NCI-H446 treated with DMSO at 0.1 percent for 48 hours (cell line): Measurements from ENCODE around the gene ARF4.
A peak's percentile ranks its signal among the peaks of the same experiment; 100 is the strongest.
"Not testable (repeated sequence)": the region's sequence is repeated elsewhere in the genome, so short reads cannot be mapped to it uniquely, and the experiment has no call there.

Source experiments
- DNase-seq: peaks from one replicate; lab custom pipeline; 2025; lab: John Stamatoyannopoulos, UW

ARF4 gene

GRCh38 chr3:57597127-57597923 lies at the start of gene ARF4:
Gene ARF4 (minus strand): TSS chr3:57597344. CDS start chr3:57597140, 204 bp downstream.
- DNase-seq = peak; percentile 96

DNA sequence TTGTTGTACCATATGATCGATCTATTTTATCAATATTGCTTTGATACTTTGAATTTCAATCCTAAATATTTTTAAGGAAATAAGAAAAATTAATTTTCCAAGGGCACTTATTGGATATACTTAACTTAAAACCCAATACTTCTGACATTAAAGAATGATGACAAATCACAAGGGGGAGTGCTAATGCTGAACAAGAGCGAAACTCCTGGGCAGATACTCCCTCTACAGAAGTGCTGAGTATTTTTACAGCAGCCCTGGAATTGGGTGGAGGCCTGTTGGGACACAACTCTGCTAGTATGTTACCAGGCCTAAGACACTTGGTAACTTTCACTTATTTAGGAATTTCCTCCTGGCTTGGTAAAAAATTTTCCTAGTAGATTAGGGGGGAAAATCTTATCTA lies 49.6 kb upstream of the ARF4 start:
- no peak for DNase-seq

DNA sequence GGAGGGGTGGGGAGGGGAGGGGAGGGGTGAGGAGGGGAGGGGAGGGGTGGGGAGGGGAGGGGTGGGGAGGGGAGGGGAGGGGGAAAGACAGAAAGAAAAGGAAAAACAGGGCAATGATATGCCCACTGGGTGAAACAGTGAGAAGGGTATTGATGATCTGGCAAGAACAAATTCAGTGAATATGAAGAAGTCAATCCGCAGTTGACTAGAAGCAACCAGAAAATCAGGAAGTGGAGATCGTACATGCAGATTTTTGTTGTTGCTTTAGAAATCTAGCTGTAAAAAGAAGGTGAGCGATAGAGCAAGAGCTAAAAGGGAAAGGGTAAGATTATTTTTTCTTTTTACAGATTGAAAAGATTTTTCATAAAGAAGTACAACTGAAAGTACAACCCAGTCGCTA lies 47.6 kb upstream of the ARF4 start:
- no peak for DNase-seq

DNA sequence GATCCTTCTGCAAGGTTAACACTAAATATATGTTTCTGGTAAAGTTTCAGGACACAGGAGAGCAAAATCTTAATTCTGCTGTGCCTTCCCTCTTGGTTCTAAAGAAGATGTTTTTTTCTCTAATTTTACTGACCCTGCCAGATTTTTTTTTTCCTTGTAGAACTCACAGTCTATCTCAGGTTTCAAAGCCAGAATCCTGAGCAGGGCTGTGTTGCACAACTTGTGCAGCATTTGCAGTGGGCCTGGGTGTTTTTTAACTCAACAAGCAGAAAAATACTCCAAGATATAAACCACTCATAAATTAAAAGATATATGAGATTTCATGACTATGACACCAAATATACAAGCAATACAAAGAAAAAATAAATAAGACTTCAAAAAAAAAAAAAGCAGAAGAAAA lies 40.2 kb upstream of the ARF4 start:
- DNase-seq = no peak

- not testable (repeated sequence) for DNase-seq
Observed at GRCh38 chr3:57634259-57634658, 37.1 kb upstream of the ARF4 start.

DNA sequence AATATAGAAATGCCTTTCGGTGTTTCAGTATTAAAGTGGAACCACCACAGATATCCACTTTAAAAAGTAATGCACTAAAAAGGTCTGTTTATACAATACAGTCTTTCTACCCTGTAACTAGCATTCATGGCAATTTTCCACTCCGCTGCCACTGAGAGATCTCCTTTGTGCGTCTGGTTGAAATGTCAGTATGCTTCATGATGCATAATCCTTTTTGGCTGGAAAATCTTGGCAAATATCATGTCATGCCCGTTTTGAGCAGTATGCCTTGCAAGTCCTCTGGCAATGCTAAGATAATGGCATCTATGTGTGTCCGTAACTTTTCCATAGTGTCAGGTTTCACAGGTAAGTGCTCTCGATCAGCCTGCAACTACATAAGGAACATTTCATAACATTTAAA lies 30.8 kb upstream of the ARF4 start:
- DNase-seq = peak; percentile 52

- no peak for DNase-seq
Observed at GRCh38 chr3:57624801-57625200, 27.7 kb upstream of the ARF4 start.

DNA sequence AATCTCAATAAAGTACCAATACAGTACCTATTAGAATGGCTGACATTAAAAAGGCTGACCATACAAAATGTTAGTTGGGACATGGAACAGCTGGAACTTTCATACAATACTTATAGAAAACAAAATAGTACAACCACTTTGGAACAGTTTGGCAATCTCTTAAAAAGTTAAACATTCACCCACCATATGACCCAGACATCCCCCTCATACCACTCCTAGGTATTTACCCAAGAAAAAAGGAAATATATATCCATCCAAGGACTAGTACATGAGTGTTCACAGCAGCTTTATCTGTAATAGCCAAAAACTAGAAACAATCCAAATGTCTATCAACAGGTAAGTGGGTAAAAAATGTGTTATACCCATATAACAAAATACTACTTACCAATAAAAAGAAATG lies 25.2 kb upstream of the ARF4 start:
- no peak for DNase-seq

DNA sequence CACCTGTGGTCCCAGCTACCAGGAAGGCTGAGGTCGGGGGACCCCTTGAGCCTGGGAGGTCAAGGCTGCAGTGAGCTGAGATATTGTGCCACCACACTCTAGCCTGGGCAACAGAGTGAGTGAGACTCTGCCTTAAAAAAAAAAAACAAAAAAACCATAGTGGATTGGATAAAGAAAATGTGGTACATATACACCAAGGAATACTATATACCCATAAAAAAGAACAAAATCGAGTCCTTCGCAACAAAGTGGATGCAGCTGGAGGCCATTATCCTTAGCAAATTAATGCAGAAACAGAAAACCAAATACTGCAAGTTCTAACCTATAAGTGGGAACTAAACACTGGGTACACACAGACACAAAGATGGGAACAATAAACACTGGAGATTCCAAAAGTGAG lies 20.6 kb upstream of the ARF4 start:
- no peak for DNase-seq

DNA sequence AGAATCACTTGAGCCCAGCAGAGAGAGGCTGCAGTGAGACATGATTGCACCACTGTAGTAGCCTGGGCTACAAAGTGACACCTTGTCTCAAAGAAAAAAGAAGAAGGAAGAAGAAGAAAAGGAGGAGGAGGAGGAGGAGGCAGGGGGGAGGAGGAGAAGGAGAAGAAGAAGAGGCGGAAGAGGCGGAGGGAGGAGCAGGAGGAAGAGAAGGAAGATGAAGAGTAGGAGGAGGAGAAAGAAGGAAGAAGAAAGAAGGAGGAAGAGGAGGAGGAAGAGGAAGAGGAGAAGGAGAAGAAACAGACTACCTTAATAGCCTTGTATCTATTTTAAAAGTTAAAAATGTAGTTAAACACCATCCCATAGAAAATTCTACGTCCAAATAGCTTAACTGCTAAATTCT lies 19.1 kb upstream of the ARF4 start:
- DNase-seq = no peak

- DNase-seq = not testable (repeated sequence)
Observed at GRCh38 chr3:57611870-57612269, 14.7 kb upstream of the ARF4 start.

DNA sequence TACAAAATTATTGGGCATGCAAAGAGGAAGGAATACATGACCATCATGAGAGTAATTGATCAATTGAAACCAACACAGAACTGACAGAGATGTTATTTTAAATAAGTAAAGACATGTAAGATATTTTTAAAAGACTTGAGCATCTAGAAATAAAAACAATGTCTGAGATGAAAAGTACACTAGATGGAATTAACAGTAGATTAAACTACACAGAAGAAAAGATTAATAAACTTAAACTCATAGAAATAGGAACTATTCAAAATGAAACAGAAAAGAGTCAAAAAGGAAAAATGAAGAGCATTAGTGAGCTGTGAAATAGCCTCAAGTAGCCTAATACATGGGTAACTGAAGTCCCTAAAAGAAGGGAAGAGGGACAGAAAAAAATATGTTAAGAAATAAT lies 8.5 kb upstream of the ARF4 start:
- no peak for DNase-seq

GRCh38 chr3:57604971-57605370 lies 7.8 kb upstream of the ARF4 start:
- no peak for DNase-seq

DNA sequence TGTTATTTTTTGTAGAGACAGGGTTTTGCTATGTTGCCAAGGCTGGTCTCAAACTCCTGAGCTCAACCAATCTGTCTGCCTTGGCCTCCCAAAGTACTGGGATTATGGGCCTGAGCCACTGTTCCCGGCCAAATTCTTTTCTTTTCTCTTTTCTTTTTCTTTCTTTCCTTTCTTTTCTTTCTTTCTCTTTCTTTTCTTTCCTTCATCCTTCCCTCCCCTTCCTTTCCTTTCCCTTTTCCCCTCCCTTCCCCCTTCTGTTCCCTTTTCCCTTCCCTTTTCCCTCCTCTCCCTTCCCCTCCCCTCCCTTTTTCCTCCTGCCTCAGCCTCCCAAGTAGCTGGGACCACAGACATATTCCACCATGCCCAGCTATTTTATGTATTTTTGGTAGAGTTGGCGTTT lies 3.1 kb upstream of the ARF4 start:
- DNase-seq = no peak

DNA sequence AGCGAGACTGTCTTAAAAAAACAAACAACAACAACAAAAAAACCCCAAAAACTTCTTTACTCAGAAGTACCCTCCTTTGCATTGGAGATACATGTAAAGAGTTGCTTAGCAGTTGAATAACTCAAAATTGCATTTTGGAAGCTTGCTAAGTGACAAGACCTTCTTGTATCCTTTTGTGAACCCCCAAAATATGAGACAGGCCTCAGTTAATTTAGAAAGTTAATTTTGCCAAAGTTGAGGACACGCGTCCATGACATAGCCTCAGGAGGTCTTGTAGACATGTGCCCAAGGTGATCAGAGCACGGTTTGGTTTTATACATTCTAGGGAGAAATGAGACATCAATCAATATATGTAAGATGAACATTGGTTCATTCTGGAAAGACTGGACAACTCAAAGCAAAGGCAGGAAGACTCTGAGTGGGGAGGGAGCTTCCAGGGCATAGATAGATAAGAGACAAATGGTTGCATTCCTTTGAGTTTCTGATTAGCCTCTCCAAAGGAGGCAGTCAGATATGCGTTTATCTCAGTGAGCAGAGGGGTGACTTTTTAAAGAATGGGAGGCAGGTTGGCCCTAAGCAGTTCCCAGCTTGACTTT lies 1.7 kb upstream of the ARF4 start:
- no peak for DNase-seq

DNA sequence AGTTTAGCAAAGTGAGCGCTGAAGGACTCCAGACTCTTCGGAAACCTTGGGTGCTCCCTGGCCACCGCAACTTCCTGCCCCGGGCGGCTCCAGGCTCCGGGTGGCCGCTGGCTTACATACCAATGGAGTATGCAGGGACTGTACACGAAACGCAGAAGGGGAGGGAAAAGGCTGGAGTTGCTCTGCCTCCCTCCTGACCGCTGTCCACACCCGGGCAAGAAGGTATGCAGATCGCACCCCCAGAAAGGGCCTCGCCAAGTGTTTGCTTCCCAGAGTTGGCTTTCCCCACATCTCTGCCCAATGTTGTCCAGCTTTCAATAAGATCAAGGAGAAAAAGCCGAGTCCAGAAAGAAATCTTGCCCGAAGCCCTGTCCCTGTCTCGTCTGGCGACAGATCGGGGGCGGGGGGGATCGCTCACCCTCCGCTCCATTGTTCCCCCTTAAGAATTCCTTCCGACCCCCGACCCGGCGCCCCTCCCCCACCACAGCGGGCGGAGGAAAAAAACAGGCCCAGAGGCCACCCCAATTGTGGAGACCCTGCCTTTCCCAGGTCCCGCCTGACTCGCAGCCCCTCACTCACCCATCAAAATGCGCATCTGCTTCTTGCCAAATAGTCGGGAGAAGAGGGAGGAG lies 533 bp downstream of the ARF4 start:
- no peak for DNase-seq

DNA sequence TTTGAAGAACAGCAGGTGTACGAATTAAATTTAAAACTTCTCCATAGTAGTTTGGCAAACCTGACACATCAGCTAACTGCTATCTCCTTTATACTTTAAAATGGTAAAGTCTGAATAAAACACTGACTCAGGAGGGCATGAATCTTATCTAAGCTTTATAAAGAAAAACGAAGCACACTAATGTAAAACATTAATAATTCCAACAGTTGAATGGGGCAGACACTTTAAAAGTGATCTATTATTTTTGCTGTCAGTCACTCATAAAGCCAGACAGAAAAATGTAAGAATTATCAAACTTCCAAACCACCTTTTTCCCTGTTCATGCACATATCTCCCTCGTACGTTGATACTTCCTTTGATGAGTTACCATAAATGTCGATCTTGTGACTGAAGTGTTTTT lies 2.6 kb downstream of the ARF4 start:
- no peak for DNase-seq

DNA sequence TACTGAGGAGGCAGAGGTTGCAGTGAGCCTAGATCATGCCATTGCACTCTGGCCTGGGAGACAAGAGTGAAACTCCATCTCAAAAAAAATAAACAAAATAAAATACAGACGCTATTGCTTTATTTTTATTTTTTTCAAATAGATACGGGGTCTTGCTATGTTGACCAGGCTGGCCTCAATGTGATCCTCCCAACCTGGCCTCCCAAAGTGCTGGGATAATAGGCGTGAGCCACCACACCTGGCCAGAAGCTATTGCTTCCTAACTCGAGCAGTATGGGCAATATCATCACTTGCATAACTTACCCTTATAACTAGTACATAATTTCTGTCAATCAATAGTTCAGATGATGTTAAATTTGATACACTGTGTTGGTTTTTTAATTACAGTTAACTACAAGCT lies 3.0 kb downstream of the ARF4 start:
- DNase-seq = no peak

DNA sequence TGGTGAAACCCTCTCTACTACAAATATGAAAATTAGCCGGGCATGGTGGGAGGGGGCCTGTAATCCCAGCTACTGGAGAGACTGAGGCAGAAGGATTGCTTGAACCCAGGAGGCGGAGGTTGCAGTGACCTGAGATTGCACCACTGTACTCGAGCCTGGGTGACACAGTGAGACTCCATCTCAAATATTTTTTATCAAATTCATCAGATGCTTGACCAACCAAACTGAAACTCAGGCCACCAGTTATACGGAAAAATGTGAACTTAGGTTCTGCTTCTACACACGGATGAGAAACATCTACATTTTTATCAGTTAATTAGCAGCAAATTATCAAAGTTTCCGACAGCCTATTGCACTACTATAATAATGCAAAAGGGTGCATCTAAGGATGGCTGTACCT lies 4.8 kb downstream of the ARF4 start:
- DNase-seq = no peak

DNA sequence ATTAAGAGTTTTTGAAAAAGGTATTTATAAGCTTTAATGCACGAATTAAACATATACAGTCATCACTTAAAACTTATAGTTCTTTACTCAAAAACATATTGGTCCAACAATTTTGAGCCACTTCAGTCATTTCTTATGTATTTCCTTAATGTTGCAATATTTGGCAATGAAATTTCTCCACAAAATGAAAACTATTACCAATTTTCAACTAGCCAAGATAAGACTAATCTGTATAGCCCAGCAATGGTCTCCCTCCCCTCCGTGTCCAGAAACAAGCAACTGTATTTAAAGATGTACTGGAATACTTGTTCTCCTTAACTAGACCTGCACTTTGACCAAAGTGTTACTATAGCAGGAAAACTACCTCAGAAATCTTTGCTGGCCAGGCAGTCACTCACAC lies 9.2 kb downstream of the ARF4 start:
- DNase-seq = no peak

DNA sequence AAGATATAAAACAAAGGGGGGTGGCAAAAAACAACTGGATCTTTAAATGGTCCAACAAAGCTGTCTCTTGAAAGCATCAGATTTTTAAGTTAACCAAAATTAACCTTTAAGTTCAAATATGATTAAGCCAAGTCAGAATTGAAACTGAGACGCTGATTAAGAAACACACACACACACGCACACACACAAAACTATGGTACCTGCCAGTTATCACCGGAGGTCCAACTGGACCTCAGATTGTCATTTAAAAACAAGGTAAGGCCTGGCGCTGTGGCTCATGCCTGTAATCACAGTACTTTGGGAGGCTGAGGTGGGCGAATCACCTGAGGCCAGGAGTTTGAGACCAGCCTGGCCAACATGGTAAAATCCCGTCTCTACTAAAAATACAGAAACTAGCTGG lies 10.4 kb downstream of the ARF4 start:
- no peak for DNase-seq

DNA sequence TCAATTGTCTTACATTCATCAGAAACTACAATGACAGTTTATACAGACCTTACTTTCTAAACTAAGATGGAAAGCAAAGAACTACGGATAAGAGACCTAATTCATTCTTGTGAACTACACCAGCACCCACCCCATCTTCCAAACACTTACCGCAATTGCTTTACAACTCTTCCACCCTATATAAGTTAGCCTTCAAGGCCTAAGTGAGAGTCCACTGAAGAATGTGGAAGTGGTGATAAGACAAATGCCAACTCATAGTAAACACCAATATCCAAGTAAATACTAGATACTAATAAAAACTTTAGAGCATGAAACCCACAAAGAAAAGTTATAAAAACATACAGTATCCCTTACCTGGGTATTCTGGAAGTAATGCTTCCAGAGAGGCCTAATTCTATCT lies 13.6 kb downstream of the ARF4 start:
- DNase-seq = no peak

DNA sequence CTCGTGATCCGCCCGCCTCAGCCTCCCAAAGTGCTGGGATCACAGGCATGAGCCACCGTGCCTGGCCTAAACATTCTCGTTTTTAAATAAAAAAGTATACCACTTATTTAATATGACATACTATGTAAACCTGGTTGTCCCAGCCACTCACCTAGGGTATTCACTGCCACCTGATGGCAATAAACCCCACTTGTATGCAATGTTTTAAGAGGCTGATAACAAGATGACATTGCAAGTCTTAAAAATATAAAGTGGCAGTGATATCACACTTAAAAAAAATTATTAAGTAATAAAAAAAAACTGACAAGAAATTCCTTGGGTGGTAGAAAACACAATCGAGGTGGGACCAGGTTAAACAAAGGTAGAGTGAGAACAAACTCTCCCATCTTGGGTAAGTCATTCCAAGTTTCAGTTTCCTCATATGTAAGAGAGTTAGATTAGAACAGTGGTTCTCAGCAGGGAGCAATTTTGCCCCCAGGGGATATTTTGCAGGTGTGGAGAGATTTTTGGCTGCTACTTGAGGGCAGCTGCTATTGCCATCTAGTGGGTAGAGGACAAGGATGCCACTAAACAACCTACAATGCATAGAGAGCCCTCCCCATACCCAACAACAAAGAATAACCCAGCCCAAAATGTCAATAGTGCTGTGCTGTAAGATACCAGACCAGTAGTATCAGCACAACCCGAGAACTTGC lies 14.5 kb downstream of the ARF4 start:
- no peak for DNase-seq
